OCI-LY7 (cell line): Measurements from ENCODE around the gene SMIM10.

ENCODE experiments used
- EZH2phosphoT487 ChIP-seq: fragments of 200-600 bp; sonication (generic); IDR thresholded peaks from 2 replicates; pipeline ENCODE4 v1.6.1; 2018; ENCODE audit warnings: low read depth, borderline replicate concordance, mild to moderate bottlenecking, mixed run types, antibody characterized with exemption, low read length, moderate library complexity, mixed read lengths
- TF ChIP-seq, protein P1 (sequence below): fragments of 200-600 bp; sonication (generic); conservative IDR thresholded peaks from 2 replicates; pipeline ENCODE4 v1.5.1; 2014; ENCODE audit warnings: mild to moderate bottlenecking, antibody characterized with exemption, low read length, moderate library complexity, mixed read lengths

- TF ChIP-seq, protein P1, sequence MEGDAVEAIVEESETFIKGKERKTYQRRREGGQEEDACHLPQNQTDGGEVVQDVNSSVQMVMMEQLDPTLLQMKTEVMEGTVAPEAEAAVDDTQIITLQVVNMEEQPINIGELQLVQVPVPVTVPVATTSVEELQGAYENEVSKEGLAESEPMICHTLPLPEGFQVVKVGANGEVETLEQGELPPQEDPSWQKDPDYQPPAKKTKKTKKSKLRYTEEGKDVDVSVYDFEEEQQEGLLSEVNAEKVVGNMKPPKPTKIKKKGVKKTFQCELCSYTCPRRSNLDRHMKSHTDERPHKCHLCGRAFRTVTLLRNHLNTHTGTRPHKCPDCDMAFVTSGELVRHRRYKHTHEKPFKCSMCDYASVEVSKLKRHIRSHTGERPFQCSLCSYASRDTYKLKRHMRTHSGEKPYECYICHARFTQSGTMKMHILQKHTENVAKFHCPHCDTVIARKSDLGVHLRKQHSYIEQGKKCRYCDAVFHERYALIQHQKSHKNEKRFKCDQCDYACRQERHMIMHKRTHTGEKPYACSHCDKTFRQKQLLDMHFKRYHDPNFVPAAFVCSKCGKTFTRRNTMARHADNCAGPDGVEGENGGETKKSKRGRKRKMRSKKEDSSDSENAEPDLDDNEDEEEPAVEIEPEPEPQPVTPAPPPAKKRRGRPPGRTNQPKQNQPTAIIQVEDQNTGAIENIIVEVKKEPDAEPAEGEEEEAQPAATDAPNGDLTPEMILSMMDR: no peak
- TF ChIP-seq EZH2phosphoT487: no peak
Observed at GRCh38 chrX:134985479-134985878, 5.3 kb upstream of the SMIM10 start.
